ENCODE measurements around the gene SVEP1.

- TF ChIP-seq CTCF (optimal IDR thresholded peaks at IDR 0.05 in 1 of 3, IDR thresholded peaks at IDR 0.05 in 1 of 3, conservative IDR thresholded peaks at IDR 0.05 in 1 of 3; ENCODE audit: extremely low read depth in 1 of 3, insufficient read depth in 2 of 3, low read length in 3 of 3) (no peak), EZH2 (IDR thresholded peaks at IDR 0.05; ENCODE audit: low read length) (no peak)
Observed at GRCh38 chr9:110499608-110500007, 79.9 kb downstream of the SVEP1 start.

All from keratinocyte (primary cell).